ENCODE measurements around the gene ZCCHC4. TPM values are rescaled to one million over a fixed set of nuclear protein-coding genes. Genes with fewer than 3 reads are reported as not detected.

The ZCCHC4 gene
- polyA plus RNA-seq, 1 of the 3 experiments (the other 2 are of a cell fraction) = 4.8 TPM

DNA sequence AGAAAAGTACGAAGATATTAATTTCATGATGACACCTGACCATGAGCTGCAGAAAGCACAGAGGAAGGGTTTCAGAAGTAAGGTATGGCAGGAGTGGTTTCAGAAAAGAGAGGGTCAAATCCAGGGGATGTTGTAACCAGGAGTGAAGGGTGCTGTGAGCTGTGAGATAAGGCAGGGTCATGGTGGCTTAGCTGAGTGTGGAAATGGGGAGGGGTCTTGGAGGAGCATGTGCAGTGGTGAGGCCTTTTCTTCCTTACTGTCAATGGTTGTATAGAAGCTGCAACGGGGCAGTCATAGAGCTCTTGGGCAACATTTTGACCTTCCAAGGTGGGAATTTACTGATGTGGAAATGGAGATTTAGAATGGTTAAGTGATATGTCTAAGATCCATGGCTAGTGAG is 67.0 kb downstream of the ZCCHC4 start:
- Histone ChIP-seq H2AFZ (ENCODE audit: low read depth) (no peak overlapping the region), H4K20me1 (ENCODE audit: insufficient read depth) (no peaks in the 10 kb centered on the region), H3K9me3 (no peaks in the 10 kb centered on the region), H3F3A (replicated peaks; ENCODE audit: insufficient read depth) (peaks cover 17% of the 10 kb centered on the region), H3K36me3 (replicated peaks in 1 of 2; ENCODE audit: control insufficient read depth in 1 of 2, insufficient read depth in 2 of 2, low read length in 1 of 2) (peaks cover 24 to 32% of the 10 kb centered on the region in 2 experiments), H3K27ac (ENCODE audit: low read depth in 2 of 2, low read length in 1 of 2) (no peak overlapping the region), H3K4me3 (ENCODE audit: low read depth in 2 of 2, low read length in 1 of 2) (no peak overlapping the region), H3K9me2 (no peaks in the 10 kb centered on the region), H3K4me2 (no peak overlapping the region), H3K9ac (no peak overlapping the region), H3K79me2 (ENCODE audit: insufficient read depth) (peaks cover 30% of the 10 kb centered on the region), H3K27me3 (ENCODE audit: insufficient read depth) (no peaks in the 10 kb centered on the region), H3K4me1 (ENCODE audit: control insufficient read depth in 1 of 2, insufficient read depth in 2 of 2, low read depth in 1 of 2, low read length in 1 of 2) (peaks cover 0 to 15% of the 10 kb centered on the region in 2 experiments; a peak in 2 of 4 replicates)
- POLR2A ChIA-PET = no interaction called here
- no peak for DNase-seq
- 91% methylated on average over 2 of the region's 2 CpGs for WGBS (ENCODE audit: low lambda C conversion rate)
- CTCF ChIA-PET = interaction anchor here (0.6 kb wide), 1 partner anchor 27 kb away, joined by 3 read pairs; no protein-coding TSS in a partner anchor
- TF ChIP-seq FOXM1 (IDR thresholded peaks at IDR 0.05; ENCODE audit: low read depth) = no peak
- TF ChIP-seq POLR2AphosphoS5 (IDR thresholded peaks at IDR 0.05; ENCODE audit: low read depth, low read length) = no peak
- TF ChIP-seq JUND (IDR thresholded peaks at IDR 0.05) = no peak
- no peak for TF ChIP-seq ELF1 (IDR thresholded peaks at IDR 0.05)
- TF ChIP-seq, protein P1, sequence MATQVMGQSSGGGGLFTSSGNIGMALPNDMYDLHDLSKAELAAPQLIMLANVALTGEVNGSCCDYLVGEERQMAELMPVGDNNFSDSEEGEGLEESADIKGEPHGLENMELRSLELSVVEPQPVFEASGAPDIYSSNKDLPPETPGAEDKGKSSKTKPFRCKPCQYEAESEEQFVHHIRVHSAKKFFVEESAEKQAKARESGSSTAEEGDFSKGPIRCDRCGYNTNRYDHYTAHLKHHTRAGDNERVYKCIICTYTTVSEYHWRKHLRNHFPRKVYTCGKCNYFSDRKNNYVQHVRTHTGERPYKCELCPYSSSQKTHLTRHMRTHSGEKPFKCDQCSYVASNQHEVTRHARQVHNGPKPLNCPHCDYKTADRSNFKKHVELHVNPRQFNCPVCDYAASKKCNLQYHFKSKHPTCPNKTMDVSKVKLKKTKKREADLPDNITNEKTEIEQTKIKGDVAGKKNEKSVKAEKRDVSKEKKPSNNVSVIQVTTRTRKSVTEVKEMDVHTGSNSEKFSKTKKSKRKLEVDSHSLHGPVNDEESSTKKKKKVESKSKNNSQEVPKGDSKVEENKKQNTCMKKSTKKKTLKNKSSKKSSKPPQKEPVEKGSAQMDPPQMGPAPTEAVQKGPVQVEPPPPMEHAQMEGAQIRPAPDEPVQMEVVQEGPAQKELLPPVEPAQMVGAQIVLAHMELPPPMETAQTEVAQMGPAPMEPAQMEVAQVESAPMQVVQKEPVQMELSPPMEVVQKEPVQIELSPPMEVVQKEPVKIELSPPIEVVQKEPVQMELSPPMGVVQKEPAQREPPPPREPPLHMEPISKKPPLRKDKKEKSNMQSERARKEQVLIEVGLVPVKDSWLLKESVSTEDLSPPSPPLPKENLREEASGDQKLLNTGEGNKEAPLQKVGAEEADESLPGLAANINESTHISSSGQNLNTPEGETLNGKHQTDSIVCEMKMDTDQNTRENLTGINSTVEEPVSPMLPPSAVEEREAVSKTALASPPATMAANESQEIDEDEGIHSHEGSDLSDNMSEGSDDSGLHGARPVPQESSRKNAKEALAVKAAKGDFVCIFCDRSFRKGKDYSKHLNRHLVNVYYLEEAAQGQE (IDR thresholded peaks at IDR 0.05; ENCODE audit: low read depth, low read length) = no peak
- no peak for TF ChIP-seq USF2 (IDR thresholded peaks at IDR 0.05; ENCODE audit: borderline replicate concordance, low read depth, low read length)
- no peak for TF ChIP-seq RXRA (IDR thresholded peaks at IDR 0.05; ENCODE audit: borderline replicate concordance, low read depth)
- no peak for TF ChIP-seq CTCF (IDR thresholded peaks at IDR 0.05)
- no peak for TF ChIP-seq TAF1 (IDR thresholded peaks at IDR 0.05; ENCODE audit: borderline replicate concordance, low read depth, low read length)

- Histone ChIP-seq H3K9me2 (no peaks in the 10 kb centered on the region), H3K4me1 (ENCODE audit: control insufficient read depth in 1 of 2, insufficient read depth in 2 of 2, low read depth in 1 of 2, low read length in 1 of 2) (peaks cover 0 to 8% of the 10 kb centered on the region in 2 experiments; a peak in 1 of 4 replicates), H3K79me2 (ENCODE audit: insufficient read depth) (peaks cover 14% of the 10 kb centered on the region), H3K4me3 (ENCODE audit: low read depth in 2 of 2, low read length in 1 of 2) (no peak overlapping the region), H4K20me1 (ENCODE audit: insufficient read depth) (no peaks in the 10 kb centered on the region), H3K36me3 (replicated peaks in 1 of 2; ENCODE audit: control insufficient read depth in 1 of 2, insufficient read depth in 2 of 2, low read length in 1 of 2) (peaks cover 41 to 42% of the 10 kb centered on the region in 2 experiments), H3K27ac (ENCODE audit: low read depth in 2 of 2, low read length in 1 of 2) (no peak overlapping the region), H3F3A (replicated peaks; ENCODE audit: insufficient read depth) (peaks cover 4% of the 10 kb centered on the region), H3K27me3 (ENCODE audit: insufficient read depth) (no peaks in the 10 kb centered on the region), H3K4me2 (no peak overlapping the region), H2AFZ (ENCODE audit: low read depth) (no peak overlapping the region), H3K9ac (no peak overlapping the region), H3K9me3 (no peaks in the 10 kb centered on the region)
- CTCF ChIA-PET = no interaction called here
- DNase-seq = no peak
- POLR2A ChIA-PET = no interaction called here
- TF ChIP-seq FOXM1 (IDR thresholded peaks at IDR 0.05; ENCODE audit: low read depth) (no peak), FOSL2 (IDR thresholded peaks at IDR 0.05; ENCODE audit: borderline replicate concordance, low read depth) (no peak), FOXJ3 (CRISPR knock-in tag; IDR thresholded peaks at IDR 0.05) (no peak), EP300 (IDR thresholded peaks at IDR 0.05; ENCODE audit: borderline replicate concordance in 1 of 2, low read depth in 1 of 2, low read length in 1 of 2) (no peak), NFIC (IDR thresholded peaks at IDR 0.05; ENCODE audit: borderline replicate concordance) (no peak), USF2 (IDR thresholded peaks at IDR 0.05; ENCODE audit: borderline replicate concordance, low read depth, low read length) (no peak), TAF1 (IDR thresholded peaks at IDR 0.05; ENCODE audit: borderline replicate concordance, low read depth, low read length) (no peak)
- WGBS (ENCODE audit: low lambda C conversion rate) = 33% methylated on average over 2 of the region's 2 CpGs
Measured at GRCh38 chr4:25383647-25384046, 71.1 kb downstream of the ZCCHC4 start.
